K562 (cell line): ENCODE results near the gene ZFYVE26. TPM values are rescaled to one million over a fixed set of nuclear protein-coding genes. Genes with fewer than 3 reads are reported as not detected.

Experiments used
- ATAC-seq: fragments of 200-7000 bp; cut with Tn5 transposase; 3 replicates; pipeline ENCODE4 v1.9.1; 2020; ENCODE audit warnings: moderate library complexity
- BruUV-seq: library from RNA; stranded (reverse); fragments of 400-500 nt; replicated peaks from 2 replicates; lab custom pipeline; 2021; lab: Mats Ljungman, UMichigan
- CTCF ChIA-PET: fragments of 300-600 bp; formaldehyde crosslinking; extraction: SDS; loops from one replicate; lab custom pipeline; 2021; ENCODE audit warnings: low intra/inter-chr PET ratio; lab: Yijun Ruan, JAX
- POLR2A ChIA-PET: fragments of 300-600, 350-650 bp; sonication (Branson Sonifier 250); formaldehyde crosslinking; extraction: SDS; loops from one replicate; lab custom pipeline; 2021; ENCODE audit warnings: antibody characterized with exemption, inconsistent platforms; lab: Yijun Ruan, JAX
- DNase-seq, 4 experiments: peaks; one replicate each; pipeline versions ENCODE4 v3.0.0 to v3.0.0-alpha.2; 2011 to 2018; ENCODE audit warnings: low spot score in 3 of 4, mixed read lengths in 3 of 4; ENCODE audit errors: extremely low read depth in 1 of 4
- FAIRE-seq: peaks from 2 replicates; lab custom pipeline; 2011; peaks lifted over from hg19 to GRCh38; lab: Jason Lieb, UNC
- H2AFZ ChIP-seq: 2 replicates; pipeline ENCODE4 v1.6.0; 2011; ENCODE audit warnings: low read depth, low read length, control low read depth, inconsistent platforms
- H3K27ac ChIP-seq: fragments of 200-600 bp; 3 replicates; pipeline ENCODE4 v1.8.0; 2011; ENCODE audit warnings: low read depth, mild to moderate bottlenecking, control low read depth, inconsistent platforms, low read length, moderate library complexity, mixed read lengths; ENCODE audit errors: extremely low read depth
- H3K27me3 ChIP-seq, 2 experiments: fragments of 300-600 bp in 1 of 2; 2 replicates in 1 of 2; 3 replicates in 1 of 2; pipeline versions ENCODE4 v1.6.0 to v1.8.0; 2011; ENCODE audit warnings: inconsistent platforms in 2 of 2, low read length in 2 of 2, mild to moderate bottlenecking in 1 of 2, mixed read lengths in 1 of 2, moderate library complexity in 1 of 2; ENCODE audit not compliant: control insufficient read depth in 2 of 2, insufficient read depth in 2 of 2
- H3K36me3 ChIP-seq: fragments of 300-600 bp; 3 replicates; pipeline ENCODE4 v1.8.0; 2011; ENCODE audit warnings: mild to moderate bottlenecking, low read length, inconsistent platforms; ENCODE audit not compliant: control insufficient read depth, insufficient read depth
- H3K4me1 ChIP-seq, 2 experiments: fragments of 200-600 bp in 1 of 2; replicated peaks in 1 of 2; 2 replicates in 1 of 2; 3 replicates in 1 of 2; pipeline versions ENCODE4 v1.5.1 to v1.8.0; 2011; ENCODE audit warnings: inconsistent platforms in 2 of 2, low read length in 2 of 2, mild to moderate bottlenecking in 1 of 2, mixed read lengths in 1 of 2, moderate library complexity in 1 of 2; ENCODE audit not compliant: control insufficient read depth in 2 of 2, insufficient read depth in 2 of 2
- H3K4me2 ChIP-seq: 2 replicates; pipeline ENCODE4 v1.6.1; 2011; ENCODE audit warnings: low read length, control low read depth, inconsistent platforms, mixed read lengths; ENCODE audit not compliant: insufficient read depth
- H3K4me3 ChIP-seq: fragments of 200-600 bp; sonication (generic), shearing (Covaris generic); 2 replicates; pipeline ENCODE4 v1.5.1; 2016; ENCODE audit warnings: control low read depth, inconsistent platforms
- H3K79me2 ChIP-seq: fragments of 200-600 bp; 3 replicates; pipeline ENCODE4 v1.8.0; 2011; ENCODE audit warnings: low read length, inconsistent platforms; ENCODE audit not compliant: control insufficient read depth, insufficient read depth
- H3K9ac ChIP-seq, 2 experiments: 2 replicates each; pipeline versions ENCODE4 v1.6.0 to v1.6.1; 2011; ENCODE audit warnings: low read depth in 2 of 2, low read length in 2 of 2, control low read depth in 1 of 2, inconsistent platforms in 1 of 2, mild to moderate bottlenecking in 1 of 2, mixed read lengths in 1 of 2; ENCODE audit not compliant: insufficient read depth in 1 of 2
- H3K9me1 ChIP-seq: one replicate; pipeline ENCODE4 v1.6.0; 2011; ENCODE audit warnings: inconsistent platforms, mild to moderate bottlenecking, low read length, moderate library complexity; ENCODE audit not compliant: control insufficient read depth, insufficient read depth
- H3K9me3 ChIP-seq: replicated peaks from 2 replicates; pipeline ENCODE4 v1.5.1; 2011; ENCODE audit warnings: low read depth, low read length, inconsistent platforms; ENCODE audit not compliant: control insufficient read depth, insufficient read depth
- H4K20me1 ChIP-seq: replicated peaks from 2 replicates; pipeline ENCODE4 v1.6.1; 2011; ENCODE audit warnings: low read length, inconsistent platforms, mixed read lengths; ENCODE audit not compliant: control insufficient read depth, insufficient read depth
- E2F6 ChIP-seq, 2 experiments: IDR thresholded peaks; 2 replicates each; pipeline ENCODE4 v1.6.1; 2011; ENCODE audit warnings: borderline replicate concordance in 1 of 2, control low read depth in 1 of 2, low read depth in 1 of 2, low read length in 1 of 2, mild to moderate bottlenecking in 1 of 2, mixed read lengths in 1 of 2, moderate library complexity in 1 of 2; ENCODE audit not compliant: insufficient read depth in 1 of 2, insufficient read length in 1 of 2, poor library complexity in 1 of 2, severe bottlenecking in 1 of 2; ENCODE audit errors: extremely low read depth in 1 of 2
- GTF2A2 ChIP-seq: IDR thresholded peaks from 2 replicates; pipeline ENCODE4 v1.6.1; 2016; ENCODE audit warnings: mild to moderate bottlenecking, missing genetic modification characterization, missing compliant biosample characterization
- HBP1 ChIP-seq: fragments of 450-650 bp; formaldehyde crosslinking; IDR thresholded peaks from 2 replicates; pipeline ENCODE4 v1.4.0; 2022; ENCODE audit warnings: missing genetic modification characterization
- NFYB ChIP-seq: IDR thresholded peaks from 2 replicates; pipeline ENCODE4 v1.6.1; 2011; ENCODE audit warnings: mild to moderate bottlenecking, moderate library complexity; ENCODE audit not compliant: insufficient read length; ENCODE audit errors: extremely low read depth
- RBM39 ChIP-seq: fragments of 200-400 bp; formaldehyde crosslinking; optimal IDR thresholded peaks from 2 replicates; pipeline ENCODE3; 2018; ENCODE audit warnings: low read depth, low read length
- RFX1 ChIP-seq: fragments of 450-650 bp; IDR thresholded peaks from 2 replicates; pipeline ENCODE4 v1.6.1; 2016; ENCODE audit warnings: mild to moderate bottlenecking, moderate library complexity
- SMARCC2 ChIP-seq: fragments of 450-650 bp; IDR thresholded peaks from 2 replicates; pipeline ENCODE4 v1.6.1; 2017; ENCODE audit warnings: antibody characterized with exemption, moderate library complexity, mild to moderate bottlenecking, low read depth
- ZBTB2 ChIP-seq: fragments of 450-650 bp; IDR thresholded peaks from 2 replicates; pipeline ENCODE4 v1.6.1; 2016; ENCODE audit warnings: antibody characterized with exemption
- ZBTB34 ChIP-seq: fragments of 250-450 bp; sonication (Bioruptor Pico); IDR thresholded peaks from 2 replicates; pipeline ENCODE4 v1.8.0; 2021; ENCODE audit warnings: mild to moderate bottlenecking, moderate library complexity
- ZNF140 ChIP-seq: fragments of 250-450 bp; sonication (Bioruptor Pico); IDR thresholded peaks from 2 replicates; pipeline ENCODE4 v1.8.0; 2021; ENCODE audit warnings: moderate library complexity, mild to moderate bottlenecking, inconsistent platforms
- ZNF224 ChIP-seq: sonication (generic); formaldehyde crosslinking; IDR thresholded peaks from 2 replicates; pipeline ENCODE4 v1.8.0; 2022; ENCODE audit warnings: mild to moderate bottlenecking, missing genetic modification reagents
- ZNF280B ChIP-seq: fragments of 250-450 bp; sonication (Bioruptor Pico); IDR thresholded peaks from 2 replicates; pipeline ENCODE4 v1.5.1; 2021; ENCODE audit warnings: mild to moderate bottlenecking
- ZNF445 ChIP-seq: fragments of 250-450 bp; sonication (Bioruptor Pico); IDR thresholded peaks from 2 replicates; pipeline ENCODE4 v1.4.0; 2020; ENCODE audit warnings: low read depth, mild to moderate bottlenecking, moderate library complexity
- ZNF586 ChIP-seq: fragments of 450-650 bp; formaldehyde crosslinking; conservative IDR thresholded peaks from 2 replicates; pipeline ENCODE4 v1.4.0; 2020; ENCODE audit warnings: mild to moderate bottlenecking, moderate library complexity
- WGBS: fragments of 100-300 bp; shearing (Covaris generic); methylation state at CpG from one replicate; pipeline ENCODE4 v1.1.6; 2016; ENCODE audit warnings: low coverage, mixed read lengths; ENCODE audit not compliant: insufficient coverage; ENCODE audit errors: missing lambda C conversion rate; 5-methylcytosine and 5-hydroxymethylcytosine counted together
- in situ Hi-C: fragments of 300-500 bp; cut with MboI; formaldehyde crosslinking; loops from 4 replicates; pipeline ENCODE4 v1.15.0; 2018; ENCODE audit warnings: inconsistent platforms, mixed read lengths
- intact Hi-C: fragments of 100-400 bp; cut with micrococcal nuclease; formaldehyde crosslinking; loops from 2 replicates; pipeline ENCODE4 v1.14.2; 2022
- polyA plus RNA-seq, 8 experiments: library from polyadenylated mRNA; depleted of rRNA in 4 of 8; stranded (reverse) in 5 of 8; unstranded in 3 of 8; fragments of >200 nt; fragmentation: Nextera tagmentation in 2 of 8; fragmentation: Illumina TruSeq in 1 of 8; extraction: Ambion mirVana in 2 of 8; extraction: Trizol in 1 of 8; gene quantifications; 2 replicates each; pipeline versions ENCODE4 v1.2.1 to v1.2.3, GENCODE V29; 2011 to 2014; ENCODE audit warnings: inconsistent platforms in 1 of 8, missing spikeins in 1 of 8
- total RNA-seq, 7 experiments: library from RNA; depleted of rRNA in 6 of 7; stranded (reverse); fragments of >200 nt in 6 of 7; fragmentation: Illumina TruSeq in 2 of 7; extraction: Trizol in 2 of 7; gene quantifications; 2 replicates each; pipeline versions ENCODE4 v1.2.1 to v1.2.3, GENCODE V29; 2011 to 2021; ENCODE audit warnings: low replicate concordance in 1 of 7

The ZFYVE26 gene
- total and polyA plus RNA-seq, 9 of the 15 experiments (the other 6 are each of a cell fraction or from before 2014, with no cell fraction given), result 0.32 to 9.1 (median 5.9) TPM

GRCh38 chr14:67749341-67750084 is 66.9 kb downstream of the ZFYVE26 start:
- Histone ChIP-seq H3K4me2 (no peak overlapping the region), H3K4me3 (no peak overlapping the region), H3K9me3 (no peaks in the 10 kb centered on the region), H3K4me1 (no peaks in the 10 kb centered on the region), H3K27me3 (no peaks in the 10 kb centered on the region), H4K20me1 (no peaks in the 10 kb centered on the region), H3K9me1 (no peaks in the 10 kb centered on the region), H3K27ac (no peak overlapping the region), H2AFZ (no peak overlapping the region), H3K79me2 (no peaks in the 10 kb centered on the region), H3K9ac (no peak overlapping the region), H3K36me3 (peaks cover 28% of the 10 kb centered on the region; the same call in 1 of the 3 replicates)
- ATAC-seq, result no peak
- no TSS peak for BruUV-seq
- no peak for FAIRE-seq
- in situ Hi-C loops (no loop called here), intact Hi-C loops (no loop called here)
- ChIA-PET CTCF (no interaction called here), POLR2A (interaction anchor here (0.5 kb wide), 1 partner anchor 33 kb away, joined by 3 read pairs; no protein-coding TSS in a partner anchor)
- DNase-seq, result no peak
- 80% methylated on average over 5 of the region's 6 CpGs for WGBS
- no peak for TF ChIP-seq ZNF224 (CRISPR knock-in tag)
- no peak for TF ChIP-seq ZNF280B
- no peak for TF ChIP-seq ZNF140
- no peak for TF ChIP-seq E2F6 (IDR thresholded peaks at IDR 0.05; ENCODE audit: borderline replicate concordance in 1 of 2, extremely low read depth in 1 of 2, insufficient read depth in 1 of 2, insufficient read length in 1 of 2, low read depth in 1 of 2, low read length in 1 of 2, poor library complexity in 1 of 2, severe bottlenecking in 1 of 2)
- TF ChIP-seq NFYB, result no peak
- no peak for TF ChIP-seq ZNF586 (CRISPR knock-in tag)
- no peak for TF ChIP-seq ZNF445 (CRISPR knock-in tag)
- no peak for TF ChIP-seq ZBTB34 (CRISPR knock-in tag)
- no peak for TF ChIP-seq GTF2A2 (tag)
- TF ChIP-seq RBM39, result no peak
- TF ChIP-seq ZBTB2, result no peak
- no peak for TF ChIP-seq SMARCC2
- TF ChIP-seq HBP1 (CRISPR knock-in tag), result no peak
- TF ChIP-seq RFX1, result no peak
